Upper lobe of right lung (tissue), 1 donor: ENCODE data around the gene OR4K13. TPM values are rescaled to one million over a fixed set of nuclear protein-coding genes. Genes with fewer than 3 reads are reported as not detected.

Experiments
- ATAC-seq: fragments of 200-7000 bp; cut with Tn5 transposase; one replicate; pipeline ENCODE4 v1.9.1; 2020; ENCODE audit warnings: mild to moderate bottlenecking, moderate library complexity
- DNase-seq: peaks from one replicate; pipeline ENCODE4 v3.0.0-alpha.2; 2020
- H3K27ac ChIP-seq: fragments of 200-600 bp; one replicate; pipeline ENCODE4 v1.8.0; 2022
- H3K27me3 ChIP-seq: fragments of 200-600 bp; one replicate; pipeline ENCODE4 v1.8.0; 2022; ENCODE audit warnings: mild to moderate bottlenecking
- H3K36me3 ChIP-seq: fragments of 200-600 bp; one replicate; pipeline ENCODE4 v1.8.0; 2022
- H3K4me1 ChIP-seq: fragments of 200-600 bp; one replicate; pipeline ENCODE4 v1.8.0; 2022
- H3K4me3 ChIP-seq: fragments of 200-600 bp; one replicate; pipeline ENCODE4 v1.8.0; 2022; ENCODE audit warnings: mild to moderate bottlenecking
- H3K9me3 ChIP-seq: fragments of 200-600 bp; one replicate; pipeline ENCODE4 v1.8.0; 2022
- intact Hi-C: fragments of 100-400 bp; cut with DNase I; formaldehyde crosslinking; loops from one replicate; pipeline ENCODE4 v1.11.0; 2022
- long read RNA-seq: library from polyadenylated mRNA; unstranded; transcript quantifications from one replicate; pipeline ENCODE4 v2.0.0, GENCODE V29; 2021
- total RNA-seq: library from RNA; stranded (reverse); fragmentation: NEBNext Ultra II Directional; extraction: Animal tissue kit (Norgen Biotek cat#: 25700); gene quantifications from one replicate; pipeline ENCODE4 v1.2.1, GENCODE V29; 2021
- TF ChIP-seq, protein P1 (sequence below): fragments of 200-600 bp; IDR thresholded peaks from one replicate; pipeline ENCODE4 v1.8.0; 2022; ENCODE audit warnings: antibody characterized with exemption
- donor health status: DM: no; HTN: yes; CAD: no; lungs with severe emphysema.

Gene OR4K13, protein sequence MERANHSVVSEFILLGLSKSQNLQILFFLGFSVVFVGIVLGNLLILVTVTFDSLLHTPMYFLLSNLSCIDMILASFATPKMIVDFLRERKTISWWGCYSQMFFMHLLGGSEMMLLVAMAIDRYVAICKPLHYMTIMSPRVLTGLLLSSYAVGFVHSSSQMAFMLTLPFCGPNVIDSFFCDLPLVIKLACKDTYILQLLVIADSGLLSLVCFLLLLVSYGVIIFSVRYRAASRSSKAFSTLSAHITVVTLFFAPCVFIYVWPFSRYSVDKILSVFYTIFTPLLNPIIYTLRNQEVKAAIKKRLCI
- not detected for total RNA-seq
- long read RNA-seq = 0 reads

DNA sequence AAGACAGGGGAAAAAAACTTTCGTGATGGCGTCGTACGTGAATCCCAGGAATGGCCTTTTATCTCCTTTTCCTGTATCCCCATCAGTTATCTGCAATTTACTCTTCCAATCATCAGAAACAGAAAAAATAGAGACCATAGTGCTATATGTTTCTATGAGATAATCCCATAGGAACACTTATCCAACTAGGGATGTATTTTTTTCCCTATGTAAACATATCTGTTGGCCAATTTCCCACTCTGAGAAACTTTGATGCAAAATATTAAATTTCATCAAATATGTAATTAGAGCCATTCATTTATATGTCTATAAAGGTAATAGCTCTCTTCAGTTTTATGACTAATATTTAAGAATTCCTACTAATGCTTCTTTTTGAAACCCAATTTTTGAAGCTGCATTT is at the start of gene OR4K13:
Gene OR4K13 (minus strand): TSS at position 101 of the 400 bp plus-strand sequence. CDS start 1,280 bp downstream, outside the sequence.
- no peaks in the 10 kb centered on the region for H3K36me3 ChIP-seq
- intact Hi-C loops = no loop called here
- no peak within 1 kb of the TSS for H3K27ac ChIP-seq
- ATAC-seq (no peak), DNase-seq (no peak)
- H3K4me3 ChIP-seq = no peak within 1 kb of the TSS
- H3K27me3 ChIP-seq = no peaks in the 10 kb centered on the region
- H3K4me1 ChIP-seq = no peaks in the 10 kb centered on the region
- TF ChIP-seq, protein P1, sequence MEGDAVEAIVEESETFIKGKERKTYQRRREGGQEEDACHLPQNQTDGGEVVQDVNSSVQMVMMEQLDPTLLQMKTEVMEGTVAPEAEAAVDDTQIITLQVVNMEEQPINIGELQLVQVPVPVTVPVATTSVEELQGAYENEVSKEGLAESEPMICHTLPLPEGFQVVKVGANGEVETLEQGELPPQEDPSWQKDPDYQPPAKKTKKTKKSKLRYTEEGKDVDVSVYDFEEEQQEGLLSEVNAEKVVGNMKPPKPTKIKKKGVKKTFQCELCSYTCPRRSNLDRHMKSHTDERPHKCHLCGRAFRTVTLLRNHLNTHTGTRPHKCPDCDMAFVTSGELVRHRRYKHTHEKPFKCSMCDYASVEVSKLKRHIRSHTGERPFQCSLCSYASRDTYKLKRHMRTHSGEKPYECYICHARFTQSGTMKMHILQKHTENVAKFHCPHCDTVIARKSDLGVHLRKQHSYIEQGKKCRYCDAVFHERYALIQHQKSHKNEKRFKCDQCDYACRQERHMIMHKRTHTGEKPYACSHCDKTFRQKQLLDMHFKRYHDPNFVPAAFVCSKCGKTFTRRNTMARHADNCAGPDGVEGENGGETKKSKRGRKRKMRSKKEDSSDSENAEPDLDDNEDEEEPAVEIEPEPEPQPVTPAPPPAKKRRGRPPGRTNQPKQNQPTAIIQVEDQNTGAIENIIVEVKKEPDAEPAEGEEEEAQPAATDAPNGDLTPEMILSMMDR = no peak
- no peaks in the 10 kb centered on the region for H3K9me3 ChIP-seq

DNA sequence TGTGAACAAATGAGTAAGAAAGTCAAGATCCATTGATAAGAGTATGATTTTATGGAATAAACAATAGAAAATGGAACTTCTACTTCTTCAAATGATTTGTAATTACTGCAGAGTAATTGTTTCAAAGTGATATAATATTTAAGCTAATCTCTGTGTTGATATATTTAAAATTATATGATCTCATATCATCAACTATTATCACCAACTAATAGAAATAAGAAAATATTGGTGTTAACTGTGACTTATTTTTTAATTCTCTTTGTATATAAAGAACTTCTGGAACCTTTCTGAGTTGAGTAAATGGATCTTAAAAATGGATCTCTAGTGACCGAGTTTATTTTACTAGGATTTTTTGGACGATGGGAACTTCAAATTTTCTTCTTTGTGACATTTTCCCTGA is 23.9 kb upstream of the OR4K13 start, which contains the start of gene OR4L1:
Gene OR4L1 (plus strand): TSS at position 301 of the 400 bp plus-strand sequence. CDS start 0 bp downstream, at position 301.
- Histone ChIP-seq H3K4me3 (no peak within 1 kb of the TSS), H3K4me1 (no peaks in the 10 kb centered on the region), H3K9me3 (no peaks in the 10 kb centered on the region), H3K36me3 (no peaks in the 10 kb centered on the region), H3K27me3 (no peaks in the 10 kb centered on the region), H3K27ac (no peak within 1 kb of the TSS)
- DNase-seq (no peak), ATAC-seq (no peak)
- TF ChIP-seq, protein P1 = no peak
- intact Hi-C loops = no loop called here

DNA sequence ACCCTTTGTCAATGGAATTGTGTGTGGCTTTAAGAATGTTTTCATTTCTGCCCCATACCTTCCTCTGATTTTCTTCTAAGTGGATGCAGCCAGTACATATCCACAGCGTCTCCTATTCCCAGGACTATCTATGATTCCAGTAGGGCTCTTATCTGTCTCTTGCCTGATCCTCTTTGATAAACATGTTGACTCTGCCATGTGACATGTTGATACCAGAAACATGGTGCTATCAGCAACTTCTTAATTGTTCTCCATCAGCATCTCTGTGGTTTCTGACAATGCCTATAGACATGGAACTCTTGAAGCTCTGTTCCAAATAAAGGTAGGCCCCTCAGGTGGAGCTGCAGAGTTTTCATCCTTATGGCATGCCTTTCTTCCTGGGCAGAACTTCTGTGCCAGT is 12.4 kb upstream of the OR4K13 start:
- intact Hi-C loops = no loop called here
- Histone ChIP-seq H3K27me3 (no peaks in the 10 kb centered on the region), H3K4me1 (no peaks in the 10 kb centered on the region), H3K4me3 (no peak overlapping the region), H3K27ac (no peak overlapping the region), H3K36me3 (no peaks in the 10 kb centered on the region), H3K9me3 (no peaks in the 10 kb centered on the region)
- DNase-seq (no peak), ATAC-seq (no peak)
- TF ChIP-seq, protein P1 = no peak

DNA sequence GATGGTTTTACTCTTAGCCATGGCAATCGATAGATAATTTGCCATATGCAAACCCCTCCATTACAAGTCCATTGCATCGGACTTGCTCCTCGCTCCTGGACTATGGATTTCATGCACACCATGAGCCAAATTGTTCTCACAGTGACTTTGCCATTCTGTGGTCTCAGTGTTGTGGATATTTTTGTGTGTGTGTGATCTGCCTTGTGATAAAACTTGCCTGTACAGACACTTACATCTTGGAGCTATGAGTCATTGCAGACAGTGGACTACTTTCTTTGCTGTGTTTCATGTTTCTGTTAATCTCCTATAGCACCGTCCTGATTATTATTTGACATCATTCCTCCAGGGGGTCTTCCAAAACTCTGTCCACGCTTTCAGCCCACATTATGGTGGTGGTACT is 8.4 kb upstream of the OR4K13 start:
- ATAC-seq = no peak
- Histone ChIP-seq H3K27ac (no peak overlapping the region), H3K9me3 (no peaks in the 10 kb centered on the region), H3K36me3 (no peaks in the 10 kb centered on the region), H3K4me3 (no peak overlapping the region), H3K27me3 (no peaks in the 10 kb centered on the region), H3K4me1 (no peaks in the 10 kb centered on the region)
- TF ChIP-seq, protein P1 = no peak
- no peak for DNase-seq
- intact Hi-C loops = no loop called here

DNA sequence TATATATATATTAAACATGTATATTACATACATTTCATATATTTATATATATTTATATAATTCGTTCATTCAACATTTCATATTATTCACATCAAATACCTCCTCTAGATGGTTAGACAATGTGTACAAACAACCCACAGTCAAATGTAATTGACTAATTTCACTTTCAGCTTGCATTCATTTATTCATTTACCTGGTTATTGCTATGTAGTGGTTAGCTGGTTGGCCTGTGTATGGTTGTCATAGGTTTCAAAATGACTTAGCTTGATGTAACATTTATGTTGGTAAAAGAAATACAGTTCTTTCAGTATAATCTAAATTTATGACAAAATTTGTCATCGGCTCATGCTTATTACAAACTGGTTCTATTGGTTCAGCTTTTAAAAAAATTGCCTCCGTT is 389 bp downstream of the OR4K13 start:
- ATAC-seq (no peak), DNase-seq (no peak)

More for the DNA sequence above, 389 bp downstream of the OR4K13 start:
- TF ChIP-seq, protein P1 = no peak
- H3K4me1 ChIP-seq = no peaks in the 10 kb centered on the region
- H3K27ac ChIP-seq = no peak overlapping the region
- intact Hi-C loops = no loop called here
- no peaks in the 10 kb centered on the region for H3K9me3 ChIP-seq
- no peaks in the 10 kb centered on the region for H3K27me3 ChIP-seq
- no peak overlapping the region for H3K4me3 ChIP-seq
- H3K36me3 ChIP-seq = no peaks in the 10 kb centered on the region
